ENCODE results near the gene TLCD3A. TPM values are rescaled to one million over a fixed set of nuclear protein-coding genes. Genes with fewer than 3 reads are reported as not detected.
"Not testable (repeated sequence)": the region's sequence is repeated elsewhere in the genome, so short reads cannot be mapped to it uniquely, and the experiment has no call there.

TLCD3A gene
- total RNA-seq, 4 donors from 2014 or later, result 9.0 to 13.7 (median 10.9) TPM

DNA sequence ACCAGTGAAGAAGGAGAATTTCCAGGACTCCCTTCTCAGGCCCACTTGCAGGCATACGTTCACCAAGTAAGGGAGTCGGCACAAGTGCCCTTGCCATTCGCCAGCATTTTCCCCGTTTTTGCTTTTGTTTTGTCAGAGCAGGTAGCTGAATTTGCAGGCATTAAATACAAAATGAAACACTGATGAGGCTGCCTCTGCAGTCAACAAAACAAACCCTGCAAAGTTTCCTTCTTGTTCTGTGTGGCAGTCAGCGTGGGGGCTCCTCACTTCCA, 41.9 kb downstream of the TLCD3A start:
- Histone ChIP-seq H3K27ac (no peak overlapping the region), H3K4me1 (no peaks in the 10 kb centered on the region), H3K27me3 (no peaks in the 10 kb centered on the region), H3K36me3 (peaks cover 54 to 65% of the 10 kb centered on the region in 2 donors), H3K4me3 (replicated peaks in 1 of 3) (no peak overlapping the region), H3K9me3 (no peaks in the 10 kb centered on the region)
- intact Hi-C loops (cut with DNase I), result no loop called here
- 93 to 94% methylated on average over 5 of the region's 5 CpGs for WGBS, 2 donors
- DNase-seq, result no peak
- TF ChIP-seq, protein P1, sequence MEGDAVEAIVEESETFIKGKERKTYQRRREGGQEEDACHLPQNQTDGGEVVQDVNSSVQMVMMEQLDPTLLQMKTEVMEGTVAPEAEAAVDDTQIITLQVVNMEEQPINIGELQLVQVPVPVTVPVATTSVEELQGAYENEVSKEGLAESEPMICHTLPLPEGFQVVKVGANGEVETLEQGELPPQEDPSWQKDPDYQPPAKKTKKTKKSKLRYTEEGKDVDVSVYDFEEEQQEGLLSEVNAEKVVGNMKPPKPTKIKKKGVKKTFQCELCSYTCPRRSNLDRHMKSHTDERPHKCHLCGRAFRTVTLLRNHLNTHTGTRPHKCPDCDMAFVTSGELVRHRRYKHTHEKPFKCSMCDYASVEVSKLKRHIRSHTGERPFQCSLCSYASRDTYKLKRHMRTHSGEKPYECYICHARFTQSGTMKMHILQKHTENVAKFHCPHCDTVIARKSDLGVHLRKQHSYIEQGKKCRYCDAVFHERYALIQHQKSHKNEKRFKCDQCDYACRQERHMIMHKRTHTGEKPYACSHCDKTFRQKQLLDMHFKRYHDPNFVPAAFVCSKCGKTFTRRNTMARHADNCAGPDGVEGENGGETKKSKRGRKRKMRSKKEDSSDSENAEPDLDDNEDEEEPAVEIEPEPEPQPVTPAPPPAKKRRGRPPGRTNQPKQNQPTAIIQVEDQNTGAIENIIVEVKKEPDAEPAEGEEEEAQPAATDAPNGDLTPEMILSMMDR (IDR thresholded peaks at IDR 0.05), result no peak
- no peak for TF ChIP-seq POLR2A (IDR thresholded peaks at IDR 0.05)

DNA sequence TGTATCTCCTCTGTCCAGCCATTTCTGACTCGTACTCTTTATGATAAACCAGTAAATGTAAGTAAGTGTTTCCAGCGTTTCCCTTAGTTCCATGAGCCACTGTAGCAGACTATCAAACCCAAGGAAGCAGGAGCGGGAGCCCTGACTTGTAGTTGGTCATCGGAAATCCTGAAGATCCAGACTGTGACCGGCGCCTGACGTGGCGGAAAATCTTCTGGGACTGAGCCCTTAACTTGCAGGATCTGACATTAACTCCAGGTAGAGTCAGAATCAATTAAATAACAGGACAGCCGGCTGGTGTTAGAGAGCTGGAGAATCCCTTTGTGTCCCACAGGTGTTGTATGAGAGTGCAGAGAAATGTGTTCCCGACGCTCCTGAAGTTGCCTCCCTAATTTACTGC, 45.7 kb downstream of the TLCD3A start:
- Histone ChIP-seq H3K27me3 (no peaks in the 10 kb centered on the region), H3K9me3 (no peaks in the 10 kb centered on the region), H3K4me1 (peaks cover 9 to 10% of the 10 kb centered on the region in 2 donors), H3K36me3 (peaks cover 30 to 41% of the 10 kb centered on the region in 2 donors), H3K27ac (no peak overlapping the region), H3K4me3 (replicated peaks in 1 of 3) (no peak overlapping the region)
- DNase-seq, result no peak
- TF ChIP-seq, protein P1 (IDR thresholded peaks at IDR 0.05), result no peak
- TF ChIP-seq POLR2A (IDR thresholded peaks at IDR 0.05), result no peak
- WGBS, 2 donors, result 95 to 97% methylated on average over 11 of the region's 11 CpGs
- intact Hi-C loops (cut with DNase I), result no loop called here

DNA sequence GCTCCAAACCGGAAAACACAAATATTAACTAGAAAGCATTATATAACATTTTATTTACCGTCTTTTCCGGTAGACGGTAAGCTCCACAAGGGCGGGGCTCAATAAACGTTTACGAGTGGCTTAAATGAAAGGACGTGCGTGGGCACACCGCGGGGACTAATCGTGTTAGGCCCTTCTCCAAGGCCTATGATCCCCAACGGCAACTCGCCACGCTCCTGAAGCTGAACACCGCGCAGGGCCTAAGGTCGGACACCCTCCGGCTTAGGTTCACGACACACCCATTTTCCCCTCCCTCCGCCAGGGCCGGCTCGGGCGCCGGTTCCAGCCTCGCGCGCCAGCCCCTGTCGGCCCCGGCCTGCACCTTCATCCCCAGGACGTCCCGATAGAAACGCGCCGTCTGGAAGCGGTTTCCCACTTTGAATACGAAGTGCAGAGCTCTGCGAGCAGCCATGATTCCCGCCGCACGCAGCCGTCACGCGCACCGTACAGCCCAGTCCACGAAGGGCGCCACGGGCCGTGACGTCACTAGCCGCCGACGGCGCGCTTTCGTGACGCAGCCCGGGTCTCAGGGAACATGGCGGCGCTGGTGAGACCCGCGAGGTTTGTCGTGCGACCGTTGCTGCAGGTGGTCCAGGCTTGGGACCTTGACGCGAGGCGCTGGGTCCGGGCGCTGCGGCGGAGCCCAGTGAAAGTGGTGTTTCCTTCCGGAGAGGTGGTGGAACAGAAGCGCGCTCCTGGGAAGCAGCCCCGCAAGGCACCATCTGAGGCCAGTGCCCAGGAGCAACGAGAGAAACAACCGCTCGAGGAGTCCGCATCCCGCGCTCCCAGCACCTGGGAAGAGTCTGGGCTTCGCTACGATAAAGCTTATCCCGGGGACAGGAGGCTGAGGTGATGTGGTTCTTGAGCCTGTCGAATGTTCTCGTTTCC, 49.7 kb downstream of the TLCD3A start, which contains the start of the genes GLOD4 and MRM3:
TSS of gene GLOD4 (minus strand) at position 476 of the 927 bp plus-strand sequence. CDS start at position 451, 25 bp downstream.
TSS of gene MRM3 (plus strand) at position 549 of the 927 bp plus-strand sequence. CDS start at position 575, 26 bp downstream.
- Histone ChIP-seq H3K9me3 (no peaks in the 10 kb centered on the region), H3K4me1 (peaks cover 16 to 19% of the 10 kb centered on the region in 2 donors), H3K27me3 (no peaks in the 10 kb centered on the region), H3K27ac (peak within 1 kb of the TSS in 2 of 3 donors; percentile 81 to 86), H3K4me3 (replicated peaks in 1 of 3) (peak within 1 kb of the TSS; percentile 16 to 88 (median 44)), H3K36me3 (peaks cover 12 to 13% of the 10 kb centered on the region in 2 donors)
- TF ChIP-seq, protein P1 (IDR thresholded peaks at IDR 0.05), result peak in 3 of 6 experiments; percentile 23 to 45 (median 23)
- peak in 1 of 2 donors; percentile 67 for TF ChIP-seq POLR2A (IDR thresholded peaks at IDR 0.05)
- intact Hi-C loops (cut with DNase I), result no loop called here
- 0% methylated on average over 25 to 32 of the region's 87 CpGs for WGBS, 2 donors
- DNase-seq, result peak; percentile 93 to 94

GRCh38 chr17:784143-784542, 51.7 kb downstream of the TLCD3A start:
- Histone ChIP-seq H3K4me3 (replicated peaks in 1 of 3) (no peak overlapping the region), H3K27me3 (no peaks in the 10 kb centered on the region), H3K9me3 (no peaks in the 10 kb centered on the region), H3K36me3 (peaks cover 8 to 14% of the 10 kb centered on the region in 2 donors), H3K4me1 (peaks cover 16 to 19% of the 10 kb centered on the region in 2 donors), H3K27ac (no peak overlapping the region)
- TF ChIP-seq, protein P1 (IDR thresholded peaks at IDR 0.05), result no peak
- 68 to 75% methylated on average over 3 of the region's 3 CpGs for WGBS, 2 donors
- intact Hi-C loops (cut with DNase I), result no loop called here
- DNase-seq, result no peak

GRCh38 chr17:785901-786300, 53.5 kb downstream of the TLCD3A start:
- H3K9me3 ChIP-seq; H3K27me3 ChIP-seq; intact Hi-C loops (cut with DNase I); H3K4me3 ChIP-seq (replicated peaks in 1 of 3); H3K27ac ChIP-seq; DNase-seq: not testable (repeated sequence)
- H3K4me1 ChIP-seq, result peaks cover 15 to 19% of the 10 kb centered on the region in 2 donors
- H3K36me3 ChIP-seq, result peaks cover 14 to 23% of the 10 kb centered on the region in 2 donors
- 90 to 98% methylated on average over 7 of the region's 7 CpGs for WGBS, 2 donors

All from thyroid gland (tissue), 4 donors.